Upper lobe of left lung (tissue), 4 donors: ENCODE results near the gene C2orf76.

Experiments used
- CTCF ChIP-seq, 6 experiments: fragments of 450-650 bp in 4 of 6; fragments of 200-600 bp in 2 of 6; sonication (generic) in 2 of 6; IDR thresholded peaks; one replicate each; pipeline ENCODE4 v1.5.1; 2016 to 2019; ENCODE audit warnings: antibody characterized with exemption in 6 of 6
- EP300 ChIP-seq, 4 donors: sonication (generic); formaldehyde crosslinking; IDR thresholded peaks; one replicate each; pipeline ENCODE4 v1.5.1; 2017; ENCODE audit warnings: antibody characterized with exemption in 4 of 4, control low read depth in 2 of 4
- POLR2A ChIP-seq, 4 donors: fragments of 450-650 bp; IDR thresholded peaks; one replicate each; pipeline ENCODE4 v1.5.1; 2016 to 2017; ENCODE audit warnings: antibody characterized with exemption in 4 of 4, mild to moderate bottlenecking in 2 of 4
- POLR2AphosphoS5 ChIP-seq, 2 donors: sonication (generic); formaldehyde crosslinking; IDR thresholded peaks; one replicate each; pipeline ENCODE4 v1.5.1; 2017; ENCODE audit warnings: antibody characterized with exemption in 2 of 2

DNA sequence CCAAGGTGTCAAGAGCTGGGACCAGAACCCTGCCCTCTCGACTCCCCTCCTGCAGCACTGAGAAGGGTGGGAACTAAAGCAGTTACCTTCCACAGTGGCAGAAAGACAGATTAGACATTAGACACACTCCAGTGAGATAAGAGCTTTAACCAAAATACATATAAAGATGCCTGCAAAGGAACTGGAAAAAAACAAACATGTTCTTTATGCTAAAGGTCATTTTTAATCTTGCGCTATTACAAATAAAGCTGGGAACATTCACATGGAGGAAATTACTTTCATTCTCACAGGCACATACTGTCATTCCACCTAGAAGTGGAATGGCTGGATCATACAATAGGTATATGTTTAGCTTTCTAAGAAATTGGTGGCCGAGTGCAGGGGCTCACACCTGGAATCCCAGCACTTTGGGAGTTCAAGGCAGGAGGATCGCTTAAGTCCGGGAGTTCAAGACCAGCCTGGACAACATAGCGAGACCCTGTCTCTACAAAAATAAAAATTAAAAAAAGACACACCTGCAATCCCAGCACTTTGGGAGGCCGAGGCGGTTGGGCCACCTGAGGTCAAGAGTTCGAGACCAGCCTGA, 41.9 kb downstream of the C2orf76 start:
- no peak for TF ChIP-seq CTCF (IDR thresholded peaks at IDR 0.05)
- no peak for TF ChIP-seq POLR2A (IDR thresholded peaks at IDR 0.05)
- TF ChIP-seq POLR2AphosphoS5 (IDR thresholded peaks at IDR 0.05): no peak
- TF ChIP-seq EP300 (IDR thresholded peaks at IDR 0.05): no peak
